SKM-1 treated with dmso at 0.1 percent for 144 hours (cell line): ENCODE results near the gene ISOC1.
A peak's percentile ranks its signal among the peaks of the same experiment; 100 is the strongest.

Experiments
- DNase-seq: peaks from one replicate; lab custom pipeline; 2025; ENCODE audit not compliant: unreplicated experiment; lab: John Stamatoyannopoulos, UW

Gene ISOC1

DNA sequence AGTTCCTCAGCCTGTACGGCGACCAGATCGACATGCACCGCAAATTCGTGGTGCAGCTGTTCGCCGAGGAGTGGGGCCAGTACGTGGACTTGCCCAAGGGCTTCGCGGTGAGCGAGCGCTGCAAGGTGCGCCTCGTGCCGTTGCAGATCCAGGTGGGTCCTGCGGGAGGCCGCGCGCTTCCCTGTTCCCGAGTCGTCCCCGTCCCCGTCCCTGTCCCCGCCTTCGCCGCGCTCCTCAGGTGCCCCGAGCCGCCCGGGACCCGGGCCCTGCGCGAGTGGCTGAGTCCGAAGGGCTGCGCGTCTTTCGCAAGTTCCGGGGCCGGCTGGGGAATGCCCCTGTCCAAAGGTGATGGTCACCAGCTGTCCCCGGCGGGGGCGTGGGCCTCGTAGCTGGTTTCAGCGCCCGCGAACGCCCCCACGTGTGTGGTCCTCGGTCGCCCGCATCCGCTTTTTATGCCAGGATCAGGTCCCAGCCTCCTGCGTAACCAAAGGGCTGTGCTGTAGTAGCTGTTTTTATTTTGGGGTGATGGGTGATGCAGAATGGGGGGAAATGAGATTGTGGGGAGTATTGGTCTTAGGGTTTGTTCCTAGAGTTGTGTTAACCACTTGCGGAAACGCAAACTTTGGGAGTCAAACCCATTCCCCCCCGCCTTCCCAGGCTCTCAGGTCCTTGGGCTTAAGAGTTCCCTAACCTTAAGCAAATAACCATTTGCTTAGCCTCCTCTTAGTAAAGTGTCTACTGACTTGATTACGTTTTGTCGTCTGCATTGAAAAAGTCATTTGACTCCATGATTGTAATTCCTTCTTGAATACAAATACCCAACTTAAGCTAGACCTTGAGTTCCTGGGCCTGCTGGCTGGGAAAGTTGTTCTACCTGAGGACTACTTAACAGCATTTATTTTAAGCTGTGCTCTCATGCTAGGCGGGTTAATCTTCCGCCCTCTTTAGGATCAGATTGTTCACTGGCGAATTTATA lies 663 bp downstream of the ISOC1 start:
- no peak for DNase-seq

DNA sequence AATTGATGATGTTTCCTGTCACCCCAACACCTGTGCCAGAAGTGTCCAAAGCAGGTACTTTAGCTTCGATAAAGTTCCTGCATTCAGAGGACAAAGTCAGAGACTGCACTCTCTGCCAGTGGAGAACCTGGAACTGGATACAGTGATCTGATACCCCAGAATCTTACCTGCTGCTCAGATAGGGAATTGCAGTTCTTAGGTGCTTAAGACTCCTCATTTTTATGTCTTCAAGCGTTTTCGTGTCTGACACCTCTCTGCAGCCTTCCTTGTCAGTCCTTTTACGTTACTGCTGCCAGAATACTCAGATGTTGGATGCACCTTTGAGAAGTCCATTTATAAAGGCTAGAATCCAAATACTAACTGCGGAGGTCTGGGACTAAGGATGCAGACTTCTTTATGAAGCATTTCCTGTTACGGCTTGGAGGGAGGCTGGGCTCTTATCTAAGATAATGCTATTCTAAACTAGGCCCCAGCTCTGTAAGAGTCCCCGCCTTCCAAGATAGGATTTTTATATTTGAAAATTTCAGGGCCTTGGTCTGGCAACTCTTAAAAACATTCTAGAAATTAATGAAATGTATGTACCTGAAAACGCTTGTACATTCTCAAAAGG lies 1.9 kb downstream of the ISOC1 start:
- DNase-seq: no peak

DNA sequence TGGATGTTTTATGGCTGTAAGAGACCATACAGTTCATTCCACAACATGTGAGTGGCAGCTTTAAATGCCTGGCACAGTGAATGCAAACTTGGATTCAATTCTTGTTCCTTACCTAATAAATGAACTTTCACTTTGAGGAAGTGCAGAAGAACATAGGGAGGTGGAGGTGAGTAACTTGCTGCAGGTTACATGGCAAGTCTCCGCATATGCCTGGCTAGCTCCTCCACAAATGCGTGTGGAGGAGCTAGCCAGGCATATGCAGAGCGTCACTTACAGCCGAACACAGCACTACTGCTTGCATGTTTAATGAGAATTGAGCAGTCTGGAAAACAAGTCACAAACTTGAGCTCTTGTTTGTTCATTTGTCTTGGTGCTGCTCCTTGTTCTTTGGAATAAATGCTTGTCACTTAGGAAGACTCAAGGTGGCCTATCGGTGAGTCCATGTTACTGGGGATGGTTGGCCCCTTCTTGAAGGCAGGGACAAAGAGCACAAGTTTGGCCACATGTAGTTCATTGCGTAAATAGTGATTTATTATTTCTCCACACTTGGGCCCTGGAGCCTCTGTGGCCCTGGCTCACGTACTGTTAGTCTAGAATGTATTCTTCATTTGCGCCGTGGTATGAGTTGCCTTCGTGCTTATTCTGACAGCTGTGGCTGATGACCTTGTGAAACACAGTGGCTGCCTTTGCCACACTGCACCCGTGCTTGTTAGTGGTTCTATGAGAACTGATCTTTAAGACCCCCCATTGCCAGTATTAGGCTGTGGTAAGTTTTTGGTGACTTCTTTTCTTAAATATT lies 3.1 kb downstream of the ISOC1 start:
- DNase-seq: no peak

DNA sequence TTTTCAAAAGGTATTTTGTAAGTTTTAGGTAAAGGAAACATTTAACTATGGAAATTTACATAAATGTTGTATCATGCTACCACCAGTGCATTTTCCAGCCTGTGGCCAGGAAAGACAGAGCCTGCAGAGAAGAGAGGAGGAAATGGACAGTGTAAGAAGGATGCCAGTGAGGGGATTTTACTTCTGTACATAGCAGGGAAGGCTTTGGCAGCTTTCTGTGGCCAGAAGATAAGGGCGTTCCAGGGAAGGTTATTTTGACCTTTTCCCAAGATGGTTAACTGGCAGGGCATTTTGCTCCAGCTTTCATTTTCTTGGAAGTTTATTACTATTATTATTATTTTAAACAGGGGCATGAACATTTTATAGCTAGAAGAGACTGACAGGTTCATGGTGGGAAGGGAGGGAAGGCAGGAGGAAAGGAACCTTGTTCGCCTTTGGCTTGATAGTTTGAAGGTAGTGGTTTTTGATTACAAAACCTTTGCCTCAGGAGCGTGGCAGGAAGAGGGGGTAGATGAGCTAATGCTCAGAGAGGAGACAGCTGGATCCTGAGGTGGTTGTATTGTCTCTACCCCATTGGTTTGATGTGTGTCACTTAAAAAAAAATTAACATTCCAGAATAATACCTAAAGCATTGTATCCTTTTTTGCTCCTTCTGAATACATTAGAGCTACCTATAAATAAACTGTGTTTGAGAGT lies 4.1 kb downstream of the ISOC1 start:
- DNase-seq: peak; percentile 26

DNA sequence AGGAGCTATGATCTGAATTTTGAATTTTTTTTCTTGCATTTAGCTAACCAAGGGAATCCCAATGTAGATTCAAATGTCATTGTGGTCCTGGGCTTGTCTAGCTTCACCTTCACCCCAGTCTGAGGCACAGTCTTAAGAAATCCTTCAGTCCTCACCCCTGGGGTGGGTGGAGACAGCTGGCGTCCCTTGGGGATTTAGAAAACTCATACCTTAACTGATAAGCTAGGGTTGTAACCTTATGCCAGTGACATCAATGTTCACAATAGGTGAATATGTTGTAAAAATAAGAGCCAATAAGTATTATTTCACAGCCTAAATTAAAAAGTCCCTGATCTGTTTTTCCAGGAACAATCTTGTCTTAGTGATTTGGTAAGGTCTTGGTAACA lies 4.6 kb downstream of the ISOC1 start:
- DNase-seq: no peak

DNA sequence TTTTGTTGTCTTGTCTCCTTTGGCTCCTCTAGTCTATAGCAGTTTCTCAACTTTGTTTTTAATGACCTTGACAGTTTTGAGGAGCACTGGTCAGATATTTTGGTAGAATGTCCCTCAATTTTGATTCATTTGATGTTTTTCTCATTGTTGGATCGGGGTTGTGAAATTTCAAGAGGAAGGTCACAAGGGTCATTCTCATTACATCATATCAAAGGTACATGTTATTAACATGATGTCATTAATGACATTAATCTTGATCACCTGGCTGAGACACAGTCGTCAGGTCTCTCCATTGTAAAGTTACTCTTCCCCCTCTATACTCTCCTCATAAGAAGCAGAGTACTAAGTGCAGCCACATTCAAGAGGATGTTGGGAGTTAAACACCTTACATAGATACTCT lies 7.2 kb downstream of the ISOC1 start:
- no peak for DNase-seq

DNA sequence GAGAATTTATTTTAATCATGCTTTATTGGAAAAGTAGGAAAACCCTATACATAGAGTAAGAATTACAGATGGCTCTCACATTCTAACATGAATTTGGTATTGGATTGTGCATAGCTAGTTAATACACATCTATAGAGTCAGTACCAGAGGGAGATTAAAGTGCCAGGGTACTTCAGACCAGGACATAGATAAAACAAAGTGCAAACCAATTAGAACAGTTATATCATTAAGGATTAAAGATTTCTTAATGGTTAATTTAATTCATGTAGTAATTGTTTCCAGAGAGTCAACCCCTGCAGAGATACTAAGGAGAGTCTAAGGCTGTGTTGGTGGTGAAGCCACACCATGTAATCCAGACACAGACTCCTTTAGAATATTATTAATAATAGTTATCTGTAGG lies 8.8 kb downstream of the ISOC1 start:
- DNase-seq: no peak

DNA sequence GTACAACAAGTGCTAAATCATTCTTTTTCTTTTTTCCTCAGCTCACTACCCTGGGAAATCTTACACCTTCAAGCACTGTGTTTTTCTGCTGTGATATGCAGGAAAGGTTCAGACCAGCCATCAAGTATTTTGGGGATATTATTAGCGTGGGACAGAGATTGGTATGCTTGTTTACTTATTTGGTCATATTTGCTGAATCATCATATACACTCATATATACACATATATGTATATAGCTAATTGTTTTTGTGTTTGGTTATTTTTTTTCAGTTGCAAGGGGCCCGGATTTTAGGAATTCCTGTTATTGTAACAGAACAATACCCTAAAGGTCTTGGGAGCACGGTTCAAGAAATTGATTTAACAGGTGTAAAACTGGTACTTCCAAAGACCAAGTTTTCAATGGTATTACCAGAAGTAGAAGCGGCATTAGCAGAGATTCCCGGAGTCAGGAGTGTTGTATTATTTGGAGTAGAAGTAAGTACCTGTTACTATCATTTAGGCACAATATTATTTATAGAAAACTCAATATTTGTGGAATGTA lies 10.4 kb downstream of the ISOC1 start:
- no peak for DNase-seq

DNA sequence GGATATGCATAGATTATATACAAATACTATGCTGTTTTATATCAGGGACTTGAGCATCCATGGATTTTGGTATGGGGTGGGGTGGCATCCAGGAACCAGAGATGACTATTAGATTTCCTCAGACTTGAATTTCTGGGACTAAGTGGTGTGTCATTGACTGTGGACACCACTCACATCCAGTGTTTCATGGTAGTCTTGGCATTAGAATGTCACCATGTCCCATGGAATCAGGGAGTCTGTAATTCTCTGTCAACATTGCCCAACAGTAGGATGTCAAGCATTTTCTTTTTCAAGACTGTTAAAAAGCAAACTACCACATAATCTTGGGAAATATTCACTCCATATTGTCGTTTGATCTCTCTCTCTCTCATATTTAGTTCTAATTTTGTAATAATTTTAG lies 13.1 kb downstream of the ISOC1 start:
- DNase-seq: no peak

DNA sequence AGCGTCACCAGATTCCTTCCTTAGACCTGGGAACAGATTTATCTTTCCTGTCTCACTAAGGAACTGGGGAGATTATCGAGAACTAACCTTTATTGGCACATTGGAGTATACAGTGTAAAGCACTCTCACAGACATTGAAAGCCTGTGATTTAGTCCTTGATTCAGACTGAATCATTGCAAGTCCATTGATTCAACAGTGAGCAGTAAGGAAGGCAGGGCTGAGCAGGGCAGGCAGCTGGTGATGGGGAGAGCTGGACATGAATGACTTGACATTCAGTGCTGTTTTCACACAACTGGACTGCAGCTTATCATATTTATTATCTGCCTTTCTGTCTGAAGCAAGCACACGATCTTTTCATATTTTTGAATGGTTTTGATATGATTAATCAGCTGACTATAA lies 16.2 kb downstream of the ISOC1 start:
- DNase-seq: no peak

DNA sequence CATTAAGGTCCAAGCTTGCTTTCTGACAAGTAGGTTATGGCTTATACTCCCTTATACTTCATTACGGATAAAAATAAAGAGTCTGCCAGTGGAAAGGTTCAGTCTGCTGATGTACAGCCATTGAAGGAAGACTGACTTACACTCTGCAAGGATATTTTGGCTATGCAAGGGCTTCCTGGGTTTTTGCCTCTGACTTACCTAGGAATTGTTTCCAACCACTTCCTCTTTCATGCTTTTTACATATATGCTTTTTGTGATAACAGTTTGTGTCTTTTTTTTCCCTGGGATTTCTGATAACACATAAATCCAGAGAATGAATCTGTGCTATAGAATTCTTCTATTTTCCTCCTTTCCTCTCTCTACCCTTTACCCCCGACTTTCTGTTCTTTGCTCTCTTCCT lies 16.8 kb downstream of the ISOC1 start:
- no peak for DNase-seq

DNA sequence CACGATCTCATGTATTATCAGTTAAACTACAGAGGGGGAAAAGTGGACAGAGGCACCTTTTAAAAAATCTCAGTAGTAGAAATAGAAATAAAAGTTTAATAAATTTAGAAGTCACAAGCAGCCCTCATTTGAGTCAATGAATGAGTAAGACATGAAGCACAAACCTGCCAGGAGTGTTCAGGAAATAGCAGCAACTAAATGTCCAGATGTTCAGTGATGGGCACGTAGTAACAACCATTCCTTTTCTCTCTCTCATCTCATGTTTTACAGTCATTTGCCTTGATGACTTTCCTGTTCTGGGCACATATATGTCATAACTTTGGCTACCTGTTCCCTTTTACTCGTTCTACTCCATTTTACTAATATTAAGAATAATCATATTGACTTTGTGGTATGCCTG lies 17.7 kb downstream of the ISOC1 start:
- no peak for DNase-seq

DNA sequence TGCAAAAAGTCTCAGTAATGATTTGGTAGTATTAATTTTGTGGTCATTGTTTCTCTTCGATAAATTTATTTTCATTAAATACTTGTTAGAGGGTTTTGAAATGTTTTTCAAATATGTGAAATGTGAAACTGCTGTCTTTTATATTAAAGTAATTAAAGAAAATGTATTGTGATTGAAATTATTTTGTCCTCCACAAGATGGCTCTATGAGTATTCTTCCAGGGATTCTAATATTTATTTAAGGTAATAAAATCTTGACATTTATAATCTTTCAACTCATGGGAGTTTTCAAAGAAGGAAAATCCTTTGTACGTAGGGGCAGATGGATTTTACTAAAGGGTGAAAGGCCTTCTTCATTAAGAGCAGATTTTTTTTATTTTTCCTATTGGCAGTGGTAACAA lies 19.3 kb downstream of the ISOC1 start:
- DNase-seq: no peak

DNA sequence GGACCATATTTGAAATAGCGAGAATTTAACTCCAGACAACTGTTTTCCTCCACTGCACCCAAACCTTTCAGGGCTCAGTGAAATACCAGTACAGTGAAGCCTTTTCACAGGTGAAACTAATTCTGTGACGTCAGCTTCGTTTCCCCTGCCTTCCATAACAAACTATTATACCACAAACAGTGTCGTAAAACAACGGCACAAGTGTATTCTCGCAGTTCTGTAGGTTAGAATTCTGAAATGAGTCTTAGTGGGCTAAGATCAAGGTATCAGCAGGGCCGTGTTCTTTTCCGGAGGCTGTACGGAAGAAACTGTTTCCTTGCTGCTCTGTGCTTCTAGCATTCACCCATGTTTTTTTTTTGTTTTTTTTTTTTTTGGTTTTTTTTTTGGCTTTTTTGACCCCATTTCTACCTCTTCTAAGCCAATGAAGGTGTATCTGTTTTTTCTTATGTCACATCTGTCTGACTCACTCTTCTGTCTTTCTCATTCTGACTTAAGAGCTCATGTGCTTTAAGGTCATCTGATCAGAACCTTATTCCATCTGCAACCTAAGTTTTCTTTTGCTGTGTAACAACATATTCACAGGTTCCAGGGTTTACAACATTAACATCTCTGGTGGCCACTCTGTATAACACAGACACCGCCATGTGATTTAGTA lies 20.1 kb downstream of the ISOC1 start:
- no peak for DNase-seq

DNA sequence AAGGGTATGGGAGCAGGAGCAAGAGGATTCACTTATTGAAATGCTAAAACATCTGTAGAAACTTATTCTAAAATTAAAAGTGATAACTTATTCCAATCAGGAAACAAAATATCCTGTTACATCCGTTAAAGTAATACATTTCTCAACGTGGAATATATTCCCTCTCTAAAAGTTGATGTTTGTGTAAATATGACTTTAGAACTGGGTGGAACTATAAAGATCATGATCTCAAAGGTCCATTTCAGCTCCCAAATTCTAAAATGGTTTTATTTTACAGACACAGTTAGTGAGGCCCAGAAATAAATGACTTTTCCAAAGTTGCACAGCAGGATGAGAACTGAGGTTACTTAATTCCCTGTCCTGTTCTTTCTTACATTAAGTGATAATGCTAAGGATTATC lies 21.1 kb downstream of the ISOC1 start:
- DNase-seq: no peak

DNA sequence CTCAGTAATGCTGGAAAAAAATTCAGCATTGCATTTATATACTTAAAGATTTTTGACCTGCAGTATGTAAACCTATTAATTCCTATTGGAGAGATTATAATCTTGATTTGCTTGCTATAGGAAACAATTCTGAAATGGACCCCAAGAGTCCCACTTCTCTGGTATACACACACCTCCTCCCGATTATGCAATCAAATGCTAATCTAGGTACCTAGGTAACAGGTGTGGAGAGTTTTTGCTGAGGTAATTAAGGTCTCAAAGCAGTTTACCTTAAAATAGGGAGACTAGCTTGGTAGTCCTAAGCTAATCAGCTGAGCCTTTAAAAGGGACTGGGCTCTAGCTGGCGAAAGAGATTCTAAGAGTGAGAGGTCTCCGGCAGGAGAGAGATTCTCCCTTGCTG lies 22.2 kb downstream of the ISOC1 start:
- no peak for DNase-seq

DNA sequence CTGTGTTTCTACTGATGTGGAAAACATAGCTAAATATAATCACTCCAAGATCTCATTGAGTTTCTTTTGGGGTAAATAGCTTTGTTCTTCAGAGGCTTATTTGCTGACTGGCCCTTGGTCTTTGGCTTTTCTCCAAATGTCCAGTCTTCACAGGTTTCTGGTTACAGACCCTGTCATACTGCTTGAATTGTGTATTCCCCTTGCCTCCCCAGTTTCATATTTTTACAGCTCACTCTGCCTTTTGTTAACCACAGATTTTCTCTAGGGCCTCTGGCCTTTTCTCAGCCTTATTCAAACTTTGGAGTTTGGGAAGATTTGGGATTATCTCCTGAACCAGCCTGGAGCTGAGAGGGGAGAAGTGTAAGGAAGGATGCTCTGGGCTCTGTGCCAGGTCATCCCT lies 23.9 kb downstream of the ISOC1 start:
- DNase-seq: no peak

DNA sequence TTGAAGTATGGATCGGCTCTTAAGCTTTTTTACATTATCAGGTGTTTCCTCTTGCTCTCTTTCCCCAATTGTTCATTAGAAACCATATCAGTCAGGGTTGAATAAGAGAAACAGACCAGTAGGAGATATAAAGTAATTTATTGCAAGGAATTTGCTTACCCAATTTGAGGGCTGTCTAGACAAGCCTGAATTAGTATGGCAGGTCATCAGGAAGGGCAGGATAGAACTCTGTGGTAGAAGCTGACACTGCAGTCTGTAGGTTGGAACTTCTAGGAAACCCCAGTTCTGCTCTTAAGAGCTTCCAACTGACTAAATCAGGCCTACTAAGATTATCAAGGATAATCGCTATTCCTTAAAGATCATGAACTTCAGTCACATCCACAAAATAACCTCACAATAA lies 24.3 kb downstream of the ISOC1 start:
- DNase-seq: no peak

DNA sequence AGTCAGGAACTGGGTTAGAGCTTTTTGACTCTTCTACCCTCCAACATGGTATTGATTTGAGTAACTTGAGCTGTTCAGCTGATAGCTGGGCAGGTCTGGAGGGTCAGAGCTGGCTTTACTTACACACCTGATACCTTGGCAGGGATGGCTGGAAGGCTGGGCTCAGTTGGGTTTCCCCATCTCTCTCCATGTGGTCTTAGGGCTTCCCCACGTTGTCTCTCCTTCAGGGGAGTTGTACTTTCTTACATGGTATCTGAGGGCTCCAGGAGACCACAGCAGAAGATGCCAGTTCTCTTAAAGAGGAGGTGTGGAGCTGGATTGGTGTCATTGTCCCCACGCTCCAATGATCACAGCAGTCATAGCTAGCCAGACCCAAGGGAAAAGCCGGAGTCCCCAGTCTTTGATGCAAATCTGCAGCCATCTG lies 25.6 kb downstream of the ISOC1 start:
- no peak for DNase-seq

DNA sequence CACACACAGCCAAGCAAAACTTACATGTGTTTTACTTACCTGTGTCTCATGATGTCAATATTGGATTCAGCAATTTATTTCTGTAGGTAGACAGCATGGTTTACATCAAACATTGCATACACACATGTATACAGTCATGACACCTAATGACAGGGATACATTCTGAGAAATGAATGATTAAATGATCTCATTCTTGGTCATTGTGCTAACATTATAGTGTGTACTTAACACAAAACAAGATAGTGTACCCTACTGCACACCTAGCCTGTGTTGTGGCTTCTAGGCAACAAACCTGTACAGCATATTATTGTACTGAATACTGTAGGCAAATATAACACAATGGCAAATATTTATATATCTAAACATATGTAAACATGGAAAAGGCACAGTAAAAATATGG lies 28.0 kb downstream of the ISOC1 start:
- no peak for DNase-seq
